Fibroblast of pulmonary artery (primary cell): ENCODE data around the gene P2RY2.

Experiments
- DNase-seq: peaks from one replicate; pipeline ENCODE4 v3.0.0-alpha.2; 2010; ENCODE audit warnings: low read depth
- H3K4me3 ChIP-seq: replicated peaks from 2 replicates; pipeline ENCODE4 v1.5.1; 2011; ENCODE audit warnings: low read depth, mild to moderate bottlenecking, control low read depth, low read length, moderate library complexity
- CTCF ChIP-seq: IDR thresholded peaks from 2 replicates; pipeline ENCODE4 v1.5.1; 2011; ENCODE audit warnings: mild to moderate bottlenecking, control low read depth, low read length, inconsistent platforms; ENCODE audit errors: missing control alignments

Gene P2RY2

GRCh38 chr11:73188301-73188700 lies 29.8 kb upstream of the P2RY2 start:
- TF ChIP-seq CTCF = no peak
- DNase-seq = no peak
- no peak overlapping the region for H3K4me3 ChIP-seq

GRCh38 chr11:73189315-73189714 lies 28.8 kb upstream of the P2RY2 start:
- no peak for DNase-seq
- no peak for TF ChIP-seq CTCF
- H3K4me3 ChIP-seq = no peak overlapping the region

GRCh38 chr11:73189723-73190556 lies 28.1 kb upstream of the P2RY2 start:
- no peak overlapping the region for H3K4me3 ChIP-seq
- TF ChIP-seq CTCF = no peak
- DNase-seq = no peak

GRCh38 chr11:73190557-73190885 lies 27.6 kb upstream of the P2RY2 start:
- TF ChIP-seq CTCF = no peak
- no peak for DNase-seq

GRCh38 chr11:73191151-73191550 lies 26.9 kb upstream of the P2RY2 start:
- TF ChIP-seq CTCF = no peak
- H3K4me3 ChIP-seq = no peak overlapping the region
- no peak for DNase-seq

More at GRCh38 chr11:73190557-73190885, 27.6 kb upstream of the P2RY2 start:
- no peak overlapping the region for H3K4me3 ChIP-seq

- no peak for TF ChIP-seq CTCF
- no peak for DNase-seq
Observed at GRCh38 chr11:73192272-73192671, 25.8 kb upstream of the P2RY2 start.

More at GRCh38 chr11:73192272-73192671, 25.8 kb upstream of the P2RY2 start:
- H3K4me3 ChIP-seq = no peak overlapping the region
